DOHH2 (cell line): Measurements from ENCODE around the gene RBFOX1.

Source experiments
- CTCF ChIP-seq: fragments of 200-600 bp; sonication (generic); IDR thresholded peaks from one replicate; pipeline ENCODE4 v1.5.1; 2014; ENCODE audit warnings: antibody characterized with exemption, mild to moderate bottlenecking, low read depth, low read length; ENCODE audit not compliant: poor library complexity, severe bottlenecking
- EZH2phosphoT487 ChIP-seq: fragments of 200-600 bp; sonication (generic); IDR thresholded peaks from 2 replicates; pipeline ENCODE4 v1.6.1; 2017; ENCODE audit warnings: borderline replicate concordance, mild to moderate bottlenecking, antibody characterized with exemption, low read length, moderate library complexity, mixed read lengths

GRCh38 chr16:7584561-7584960 is 251.9 kb downstream of the RBFOX1 start:
- no peak for TF ChIP-seq CTCF
- TF ChIP-seq EZH2phosphoT487 = no peak
